Measurements from ENCODE around the gene SLC17A4.

SLC17A4 gene

DNA sequence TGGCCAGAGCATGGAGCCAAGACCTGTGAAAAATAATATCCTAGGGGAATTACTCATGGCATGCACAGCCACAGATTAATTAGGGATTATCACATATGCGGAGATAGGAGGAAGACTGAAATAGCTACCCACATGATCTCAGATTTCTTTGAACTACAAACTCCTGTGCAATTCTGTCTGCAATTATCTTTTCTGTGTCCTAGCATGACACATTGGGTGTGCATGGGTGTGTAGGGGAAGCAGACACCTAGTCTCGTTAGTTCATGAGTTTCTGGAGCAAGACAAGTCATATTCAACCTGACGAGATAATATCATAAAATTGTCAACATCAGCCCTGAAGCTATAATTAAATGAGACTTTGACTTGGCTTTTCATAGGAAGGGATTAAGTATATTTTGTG, 3.6 kb upstream of the SLC17A4 start:
- DNase-seq: no peak

DNA sequence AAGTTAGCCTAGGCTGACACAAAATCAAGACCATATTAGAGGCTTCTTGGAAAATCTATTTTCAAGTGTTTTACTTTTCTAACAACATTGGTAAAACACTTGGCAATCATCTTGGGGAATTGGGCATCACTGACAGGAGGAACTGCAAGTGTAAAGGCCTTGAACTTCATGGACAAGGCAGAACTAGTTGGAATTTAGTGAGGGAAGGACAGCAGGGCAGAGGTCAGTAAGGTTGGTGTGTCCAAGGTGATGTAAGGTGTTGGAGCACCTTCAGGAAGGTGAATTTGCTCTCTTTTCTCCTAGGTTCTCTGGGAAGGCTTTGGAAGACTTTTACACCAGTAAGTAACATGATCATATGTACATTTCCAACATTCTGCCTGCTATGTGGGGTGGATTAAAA, 1.5 kb upstream of the SLC17A4 start:
- no peak for DNase-seq

DNA sequence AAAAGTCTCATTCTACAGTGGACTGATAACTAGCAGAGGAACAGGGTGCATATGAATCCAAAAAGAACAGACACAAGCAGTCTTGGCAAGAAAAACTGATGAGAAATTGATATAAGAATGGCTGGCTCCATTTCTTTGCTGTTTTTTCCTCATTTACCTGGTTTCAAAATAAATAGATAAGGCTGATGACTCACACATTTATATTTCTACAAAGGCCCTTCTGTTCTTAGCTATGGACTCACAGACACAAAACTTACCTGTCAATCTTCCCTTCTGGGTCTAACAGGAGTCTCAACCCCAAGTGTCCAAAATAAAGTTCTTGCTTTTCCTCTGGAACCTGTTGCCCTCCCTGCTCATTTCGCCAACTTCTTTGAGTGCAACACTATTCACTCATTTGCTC, 941 bp downstream of the SLC17A4 start:
- no peak for DNase-seq

- DNase-seq: no peak
Observed at GRCh38 chr6:25756382-25757363, 2.1 kb downstream of the SLC17A4 start.

DNA sequence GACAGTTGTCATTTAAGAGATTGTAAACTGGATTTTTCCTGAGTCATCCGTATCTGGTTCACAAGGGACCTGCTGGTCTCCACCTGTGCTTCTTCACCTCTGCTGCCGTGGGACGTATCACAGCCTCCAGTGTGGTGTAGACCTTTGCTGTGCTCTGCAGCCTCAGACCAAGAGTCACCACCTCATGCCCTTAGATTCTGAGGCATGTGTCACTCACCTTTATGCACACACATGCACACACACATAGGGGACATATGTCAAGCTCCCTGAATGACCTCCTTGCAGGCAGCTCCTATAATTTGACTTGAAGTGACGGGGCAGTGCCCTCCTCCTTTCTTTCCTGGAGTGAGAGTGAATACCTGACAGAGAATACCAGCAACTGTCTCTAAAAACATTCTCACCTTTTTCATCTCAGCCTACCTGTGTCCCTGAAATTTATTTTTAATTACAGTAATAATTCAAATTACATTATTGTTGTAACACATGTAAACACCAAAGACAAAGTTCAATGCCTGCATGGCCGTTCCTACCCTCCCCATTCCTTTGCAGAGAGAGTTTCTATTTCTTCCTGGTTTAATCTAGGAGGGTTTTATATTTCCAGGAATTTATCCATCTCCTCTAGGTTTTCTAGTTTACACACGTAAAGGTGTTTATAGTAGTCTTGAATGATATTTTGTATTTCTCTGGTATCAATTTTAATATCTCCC, 3.5 kb downstream of the SLC17A4 start:
- no peak for DNase-seq

- DNase-seq: no peak
Observed at GRCh38 chr6:25764611-25765010, 10.1 kb downstream of the SLC17A4 start.

DNA sequence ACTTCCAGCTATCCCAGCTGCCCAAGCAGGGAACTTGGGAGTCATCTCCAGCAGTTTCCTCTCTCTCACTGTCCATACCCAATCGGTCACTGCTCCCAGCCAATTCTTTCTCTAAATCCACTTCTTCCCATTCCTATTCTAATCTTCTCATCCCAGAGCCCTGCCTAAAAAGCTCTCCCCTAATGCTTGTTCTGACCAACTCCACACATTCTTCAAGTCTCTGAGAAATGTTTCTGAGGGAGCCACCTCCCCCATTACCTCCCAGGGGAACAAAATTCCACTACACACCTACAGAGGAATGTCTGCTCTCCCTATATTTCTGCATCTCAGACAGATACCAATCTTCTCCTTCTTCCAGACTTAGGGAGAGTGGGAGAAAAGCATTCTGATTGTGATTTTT, 14.0 kb downstream of the SLC17A4 start:
- no peak for DNase-seq

GRCh38 chr6:25769983-25770382, 15.4 kb downstream of the SLC17A4 start:
- no peak for DNase-seq

DNA sequence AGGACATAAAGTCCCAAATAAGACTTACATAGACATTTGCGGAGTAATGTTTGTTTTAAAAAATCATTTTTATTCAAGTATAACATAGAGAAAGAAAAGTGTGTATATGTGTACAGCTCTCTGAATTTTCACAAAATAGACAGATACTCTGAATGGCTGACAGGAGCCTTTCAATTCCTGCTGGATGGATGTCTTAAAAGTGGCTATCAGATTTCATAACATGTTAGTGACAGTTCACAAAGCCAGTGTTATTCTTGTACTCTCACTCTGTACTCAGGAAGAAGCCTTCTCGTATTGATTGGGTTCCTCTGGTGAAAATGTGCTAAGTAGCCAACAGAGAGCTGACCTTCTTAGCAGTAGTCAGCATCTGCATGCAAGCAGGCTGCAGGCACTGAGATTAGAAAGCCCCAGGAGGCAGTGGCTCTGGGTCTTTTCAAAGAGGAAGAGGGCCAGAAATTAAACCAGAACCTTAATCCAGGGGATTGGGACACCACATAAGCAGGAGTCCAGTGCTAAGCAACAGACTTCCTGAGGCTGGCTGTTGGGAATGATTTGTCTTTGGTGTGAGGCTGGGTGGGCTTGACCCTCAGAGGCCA, 19.7 kb downstream of the SLC17A4 start:
- DNase-seq: no peak

- DNase-seq: no peak
Observed at GRCh38 chr6:25777031-25777430, 22.5 kb downstream of the SLC17A4 start.

DNA sequence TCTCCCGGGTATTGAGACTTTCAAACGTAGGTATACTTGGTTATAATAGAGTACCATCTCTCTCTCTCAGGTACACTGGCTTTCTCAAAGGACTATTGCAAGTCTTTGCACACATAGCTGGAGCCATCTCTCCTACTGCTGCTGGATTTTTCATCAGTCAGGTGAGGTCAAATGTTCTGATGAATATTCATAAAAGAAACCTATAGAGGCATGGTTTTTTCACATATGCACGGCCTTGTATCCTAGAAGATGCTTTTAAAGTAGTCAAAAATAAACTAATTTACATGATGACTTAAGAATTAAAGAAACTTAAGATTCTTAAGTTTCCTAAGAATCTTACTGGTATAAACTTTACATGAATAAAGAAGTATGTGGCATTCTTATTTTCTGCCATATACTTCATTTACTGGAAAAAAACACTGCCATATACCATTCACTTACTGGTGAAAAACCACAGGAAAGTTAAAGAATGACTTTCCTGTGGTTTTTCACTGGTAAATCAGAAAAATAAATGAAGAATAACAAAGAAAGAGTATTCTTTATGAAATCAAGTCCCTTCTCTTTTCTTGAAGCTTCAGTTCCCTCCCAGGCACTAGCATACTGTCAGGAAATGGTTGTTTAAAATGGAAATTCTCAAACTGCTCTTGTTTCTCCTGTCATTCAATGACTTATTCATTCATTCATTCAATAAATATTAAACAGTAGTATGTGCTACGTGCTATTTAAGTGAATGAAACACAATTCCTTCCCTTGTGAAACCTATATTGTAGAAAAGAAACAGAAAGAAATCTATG, 23.5 kb downstream of the SLC17A4 start:
- no peak for DNase-seq

DNA sequence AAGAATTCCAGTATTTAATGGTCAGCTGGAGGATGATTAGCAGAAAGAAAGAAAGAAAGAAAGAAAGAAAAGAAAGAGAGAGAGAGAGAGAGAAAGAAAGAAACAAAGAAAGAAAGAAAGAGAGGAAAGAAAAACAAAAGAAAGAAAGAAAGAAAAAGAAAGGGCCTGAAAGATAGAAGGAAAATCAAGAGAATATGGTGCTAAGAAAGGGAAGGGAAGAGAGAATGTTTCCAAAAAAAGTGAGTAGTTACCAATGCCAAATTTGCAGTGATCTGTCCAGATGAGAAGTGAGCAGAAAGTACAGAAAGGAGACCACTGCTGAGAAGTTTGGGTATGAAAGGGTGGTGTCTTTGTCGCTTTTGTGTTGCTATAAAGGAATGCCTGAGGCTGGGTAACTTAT, 26.6 kb downstream of the SLC17A4 start:
- no peak for DNase-seq

DNA sequence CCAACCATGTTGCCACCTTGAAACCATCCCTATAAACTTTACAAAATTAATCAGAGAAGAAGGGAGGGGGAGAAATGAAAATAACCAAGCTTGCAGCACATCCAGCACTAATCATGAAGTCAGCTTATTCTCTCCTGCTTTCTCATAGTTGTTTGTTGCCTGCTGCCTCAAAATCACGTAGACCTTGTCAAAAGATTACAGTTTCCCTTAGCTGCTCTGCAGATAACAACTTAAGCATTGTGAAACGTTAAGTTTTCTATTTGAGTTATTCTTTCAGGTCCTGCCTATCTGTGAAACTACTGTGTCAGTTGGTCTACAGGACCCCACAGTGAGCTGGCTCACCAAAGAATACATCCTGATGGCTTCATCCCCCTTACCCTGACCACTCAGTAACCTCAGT, 32.9 kb downstream of the SLC17A4 start:
- DNase-seq: no peak

- no peak for DNase-seq
Observed at GRCh38 chr6:25788305-25788922, 33.9 kb downstream of the SLC17A4 start.

- DNase-seq: no peak
Observed at GRCh38 chr6:25789475-25789874, 34.9 kb downstream of the SLC17A4 start.

- DNase-seq: no peak
Observed at GRCh38 chr6:25792016-25792415, 37.5 kb downstream of the SLC17A4 start.

DNA sequence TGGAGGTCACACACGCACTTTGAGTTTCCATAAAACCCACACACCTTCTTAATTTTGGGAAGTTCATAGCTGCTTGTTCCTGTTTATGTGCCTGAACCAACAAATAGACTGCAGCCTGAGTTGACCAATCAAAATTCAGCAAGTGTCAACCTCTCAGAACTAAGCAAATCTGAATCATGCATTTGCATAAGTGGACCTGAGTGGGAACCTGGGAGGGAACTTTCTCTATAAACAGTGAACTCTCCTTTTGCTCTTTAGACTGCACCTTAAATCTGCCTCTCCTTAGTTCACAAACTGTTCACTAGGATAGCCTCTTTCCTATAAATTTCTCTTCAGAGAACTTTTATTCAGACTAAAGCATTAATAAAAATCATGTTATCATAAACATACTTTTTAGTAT, 39.4 kb downstream of the SLC17A4 start:
- DNase-seq: no peak

- DNase-seq: no peak
Observed at GRCh38 chr6:25794784-25795183, 40.2 kb downstream of the SLC17A4 start.

- no peak for DNase-seq
Observed at GRCh38 chr6:25801436-25801835, 46.9 kb downstream of the SLC17A4 start.

DNA sequence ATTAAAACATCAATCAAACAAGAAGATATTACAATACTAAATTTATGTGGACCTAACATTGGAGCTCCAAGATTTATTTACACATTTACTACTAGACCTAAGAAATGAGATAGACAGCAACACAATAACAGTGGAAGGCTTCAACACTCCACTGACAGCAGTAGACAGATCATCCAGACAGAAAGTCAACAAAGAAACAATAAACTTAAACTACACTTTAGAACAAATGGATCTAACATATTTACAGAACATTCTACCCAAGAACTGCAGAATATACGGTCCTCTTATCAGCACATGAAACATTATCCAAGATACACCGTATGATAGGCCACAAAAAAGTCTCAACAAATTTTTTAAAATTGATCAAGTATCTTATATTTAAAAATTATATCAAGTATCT, 50.3 kb downstream of the SLC17A4 start:
- DNase-seq: no peak

- no peak for DNase-seq
Observed at GRCh38 chr6:25815194-25815593, 60.7 kb downstream of the SLC17A4 start.

DNA sequence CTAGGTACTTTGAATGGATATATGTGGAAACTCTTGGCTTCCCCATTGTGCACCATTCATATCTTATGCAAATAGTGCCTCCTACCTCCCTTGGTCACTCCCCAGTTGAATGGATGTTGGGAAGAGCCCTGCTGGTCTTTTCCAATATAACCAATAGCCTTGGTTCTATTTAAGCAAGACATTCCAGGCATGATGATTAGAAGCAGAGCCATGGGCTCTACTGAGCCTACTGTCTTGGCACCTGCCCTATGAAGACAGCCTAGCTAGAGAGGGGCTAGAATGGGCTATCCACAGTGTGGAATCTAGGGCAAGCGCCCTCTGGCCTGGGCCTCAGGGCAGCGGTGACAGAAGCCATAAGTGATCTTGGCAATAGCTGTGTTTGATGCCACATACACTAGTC, 61.7 kb downstream of the SLC17A4 start:
- no peak for DNase-seq

GRCh38 chr6:25821341-25821740, 66.8 kb downstream of the SLC17A4 start:
- DNase-seq: no peak

Measured in NCI-H526 treated with DMSO at 0.1 percent for 48 hours (cell line).